ENCODE data around the gene FAM163B. TPM values are rescaled to one million over a fixed set of nuclear protein-coding genes. Genes with fewer than 3 reads are reported as not detected.

The FAM163B gene
- not detected in 2 replicates for total RNA-seq

GRCh38 chr9:133609311-133610098 is at the start of gene FAM163B:
TSS of gene FAM163B (minus strand) at chr9:133609389. CDS start at chr9:133580223, 29,166 bp downstream.

GRCh38 chr9:133635533-133636531 is 26.6 kb upstream of the FAM163B start, which contains the start of gene DBH:
TSS of gene DBH (plus strand) at chr9:133636363. CDS start at chr9:133636372, 9 bp downstream.

DNA sequence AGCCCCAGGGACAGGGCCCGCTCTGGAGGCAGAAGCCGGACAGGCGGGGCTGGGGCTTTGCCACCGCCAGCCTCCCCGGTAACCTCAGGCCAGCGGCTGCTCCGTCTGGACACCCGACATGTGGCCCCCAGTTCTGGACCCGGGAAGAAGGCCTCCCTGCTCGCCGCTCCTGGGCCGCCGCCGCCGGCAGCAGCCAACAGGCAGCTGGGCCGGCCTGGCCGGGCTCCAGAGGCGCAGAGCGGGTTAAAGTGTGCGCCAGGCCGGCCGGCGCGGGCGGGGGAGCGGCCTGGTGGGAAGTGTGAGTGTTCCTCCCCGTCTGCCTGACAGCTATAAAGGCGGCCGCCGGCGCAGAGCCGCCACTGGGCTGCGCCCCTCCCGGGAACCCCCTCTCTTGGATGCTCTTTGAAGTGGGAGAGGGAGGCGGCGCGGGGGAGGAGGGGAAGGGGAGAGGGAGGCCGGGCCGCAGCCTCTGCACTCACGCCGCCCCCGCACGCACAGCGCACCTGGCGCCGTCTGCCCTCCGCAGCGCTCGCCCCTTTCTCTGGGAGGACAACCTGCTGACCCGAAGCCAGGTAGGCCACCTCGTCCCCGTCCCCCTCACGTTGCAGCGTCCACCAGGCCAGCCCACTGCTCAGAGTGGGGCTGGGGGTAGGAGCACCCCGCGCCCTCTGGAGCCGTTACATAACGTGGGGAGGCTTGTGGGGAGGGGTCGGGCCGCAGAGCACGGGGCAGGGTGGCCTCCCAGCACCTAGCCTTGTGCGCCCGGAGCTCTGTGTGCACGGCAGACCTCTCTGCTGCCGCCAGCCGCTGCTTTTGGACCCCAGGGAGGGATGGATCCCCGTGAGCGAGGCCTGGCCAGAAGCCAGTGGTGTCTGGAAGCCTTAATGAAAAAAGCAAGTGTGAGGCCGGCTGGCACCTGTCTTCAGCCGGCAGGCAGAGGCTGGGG is 74.6 kb downstream of the FAM163B start, which contains the start of gene ADAMTSL2:
TSS of gene ADAMTSL2 (plus strand) at position 359 of the 946 bp plus-strand sequence. CDS start 2,009 bp downstream, outside the sequence.

Other genes with a start within 250 kb of the FAM163B start
- gene SURF4, start 233.3 kb downstream of the FAM163B start, total RNA-seq, result 194 and 245 TPM in 2 replicates
- 0.19 TPM in 1 of 2 replicates, not detected in the other for gene STKLD1, start 233.0 kb downstream of the FAM163B start, total RNA-seq
- gene REXO4, start 191.4 kb downstream of the FAM163B start, total RNA-seq, result 19.5 and 24.7 TPM in 2 replicates
- 0.61 and 0.70 TPM in 2 replicates for gene ADAMTS13, start 187.0 kb downstream of the FAM163B start, total RNA-seq
- 1.6 and 5.3 TPM in 2 replicates for gene CACFD1, start 149.4 kb downstream of the FAM163B start, total RNA-seq
- gene SLC2A6, start 130.3 kb downstream of the FAM163B start, total RNA-seq, result 21.6 and 30.5 TPM in 2 replicates
- gene MYMK, start 84.4 kb downstream of the FAM163B start, total RNA-seq, result not detected in 2 replicates
- gene ADAMTSL2, start 74.7 kb downstream of the FAM163B start, total RNA-seq, result not detected in 2 replicates
- not detected in 2 replicates for gene DBH, start 27.0 kb upstream of the FAM163B start, total RNA-seq
- gene SARDH, start 129.0 kb upstream of the FAM163B start, total RNA-seq, result 0.27 and 0.86 TPM in 2 replicates

All from hair follicular keratinocyte (primary cell).